ENCODE data around the gene STIP1.

STIP1 gene

DNA sequence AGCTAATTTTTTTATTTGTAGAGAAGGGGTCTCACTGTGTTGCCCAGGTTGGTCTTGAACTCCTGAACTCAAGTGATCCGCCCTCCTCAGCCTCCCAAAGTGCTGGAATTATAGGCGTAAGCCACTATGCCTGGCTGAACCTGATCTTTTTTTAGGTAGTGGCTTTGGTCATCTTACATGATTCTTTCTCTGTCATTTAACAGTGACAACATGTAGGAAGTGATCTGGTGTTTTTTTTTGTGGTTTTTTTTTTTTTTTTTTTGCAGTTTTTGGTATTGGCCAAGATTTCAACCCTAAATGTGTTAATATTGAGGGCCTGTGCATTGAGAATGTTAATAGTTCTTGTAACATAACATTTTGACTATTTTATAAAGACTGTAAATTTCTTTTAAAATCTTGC, 12.5 kb downstream of the STIP1 start:
- DNase-seq (ENCODE audit: low read depth), result no peak

DNA sequence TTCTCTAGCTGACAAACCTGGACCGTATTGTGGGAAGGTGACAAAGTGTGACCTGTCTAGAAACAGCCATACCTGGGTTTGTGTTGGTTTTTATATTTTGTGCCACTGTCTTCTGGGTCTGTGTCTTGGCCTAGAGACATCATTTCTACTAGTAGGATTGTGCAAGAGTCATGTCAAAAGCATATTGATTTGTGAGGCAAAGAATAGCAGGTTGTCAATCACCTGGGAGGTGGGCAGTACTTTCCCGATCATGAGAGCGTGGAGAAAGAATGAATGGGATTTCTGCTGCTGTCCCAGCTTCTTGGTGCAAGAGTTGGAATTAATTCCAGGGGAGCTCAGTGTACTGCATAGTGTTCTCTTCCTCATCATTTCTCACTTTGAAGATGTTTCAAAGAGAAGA, 15.6 kb downstream of the STIP1 start:
- no peak for DNase-seq (ENCODE audit: low read depth)

DNA sequence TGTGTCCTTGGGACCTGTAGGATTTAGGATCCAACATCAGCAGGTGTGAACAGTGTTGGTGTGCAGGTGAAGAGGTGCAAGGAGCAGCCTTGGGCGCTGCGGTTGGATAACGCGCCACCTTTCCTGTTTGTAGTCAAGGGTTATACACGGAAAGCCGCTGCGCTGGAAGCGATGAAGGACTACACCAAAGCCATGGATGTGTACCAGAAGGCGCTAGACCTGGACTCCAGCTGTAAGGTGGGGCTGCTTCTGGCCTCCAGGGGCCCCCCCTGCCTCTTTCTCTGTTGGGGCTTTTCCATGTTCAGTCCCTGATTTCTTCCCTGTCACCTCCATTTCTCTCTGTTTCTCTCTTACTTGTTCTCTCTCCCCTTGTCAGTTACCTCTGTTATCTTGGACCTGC, 17.0 kb downstream of the STIP1 start:
- no peak for DNase-seq (ENCODE audit: low read depth)

DNA sequence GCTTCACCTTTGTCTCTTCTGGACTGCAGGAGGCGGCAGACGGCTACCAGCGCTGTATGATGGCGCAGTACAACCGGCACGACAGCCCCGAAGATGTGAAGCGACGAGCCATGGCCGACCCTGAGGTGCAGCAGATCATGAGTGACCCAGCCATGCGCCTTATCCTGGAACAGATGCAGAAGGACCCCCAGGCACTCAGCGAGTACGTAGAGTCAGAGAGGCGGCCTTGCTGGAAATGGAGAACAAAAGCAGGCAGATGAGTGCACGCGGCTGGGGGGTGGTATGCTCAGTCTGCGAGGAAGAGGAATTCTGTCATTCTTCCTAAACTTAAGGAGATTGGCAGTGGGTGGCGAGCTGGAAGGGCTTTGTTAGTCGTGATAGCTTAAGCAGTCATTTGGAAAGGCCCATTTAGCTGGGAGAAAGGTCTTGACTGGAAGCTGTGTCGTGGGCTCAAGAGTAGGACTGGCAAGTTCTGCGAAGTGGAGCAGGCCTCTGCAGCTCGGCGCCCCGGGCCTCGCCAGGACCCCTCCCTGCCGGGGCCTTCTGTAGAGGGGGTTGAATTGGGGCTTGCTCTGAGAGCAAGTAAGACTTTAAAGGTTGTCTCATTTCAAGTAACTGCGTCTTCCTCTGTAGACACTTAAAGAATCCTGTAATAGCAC, 17.6 kb downstream of the STIP1 start:
- no peak for DNase-seq (ENCODE audit: low read depth)

DNA sequence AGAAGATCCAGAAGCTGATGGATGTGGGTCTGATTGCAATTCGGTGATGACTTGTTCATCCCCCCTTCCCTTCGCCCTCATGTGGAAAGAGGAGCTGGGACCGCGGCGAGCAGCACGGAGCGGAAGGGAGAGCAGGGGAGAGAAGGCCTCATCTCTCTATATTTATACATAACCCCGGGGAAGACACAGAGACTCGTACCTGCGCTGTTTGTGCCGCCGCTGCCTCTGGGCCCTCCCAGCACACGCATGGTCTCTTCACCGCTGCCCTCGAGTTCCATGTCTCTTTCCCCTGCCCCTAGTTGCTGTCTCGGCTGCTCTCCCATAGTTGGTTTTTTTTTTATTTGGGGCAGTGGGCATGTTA, 18.1 kb downstream of the STIP1 start:
- no peak for DNase-seq (ENCODE audit: low read depth)

DNA sequence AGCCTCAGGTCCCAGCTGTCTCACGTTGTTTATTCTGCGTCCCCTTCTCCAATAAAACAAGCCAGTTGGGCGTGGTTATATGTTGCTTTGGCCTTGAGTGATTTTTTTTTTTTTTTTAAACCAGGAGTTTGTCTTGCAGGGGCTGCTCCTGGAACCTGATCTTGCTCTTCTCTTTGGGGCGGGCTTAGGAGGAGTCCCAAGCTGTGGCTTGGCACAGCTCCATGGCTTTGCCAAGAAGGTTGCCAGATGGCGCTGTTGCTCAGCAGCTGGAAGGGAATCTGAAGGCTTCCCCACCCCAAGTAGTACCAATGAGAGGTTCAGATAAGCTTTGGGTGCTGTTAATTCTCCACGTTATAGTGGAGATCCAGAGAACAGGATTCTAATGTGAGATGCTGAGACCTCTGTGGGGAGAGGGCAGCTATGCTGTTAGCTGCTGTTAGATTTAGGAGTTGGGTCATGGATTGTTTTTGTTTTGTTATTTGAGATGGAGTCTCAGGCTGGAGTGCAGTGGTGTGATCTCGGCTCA, 18.6 kb downstream of the STIP1 start:
- DNase-seq (ENCODE audit: low read depth), result no peak

DNA sequence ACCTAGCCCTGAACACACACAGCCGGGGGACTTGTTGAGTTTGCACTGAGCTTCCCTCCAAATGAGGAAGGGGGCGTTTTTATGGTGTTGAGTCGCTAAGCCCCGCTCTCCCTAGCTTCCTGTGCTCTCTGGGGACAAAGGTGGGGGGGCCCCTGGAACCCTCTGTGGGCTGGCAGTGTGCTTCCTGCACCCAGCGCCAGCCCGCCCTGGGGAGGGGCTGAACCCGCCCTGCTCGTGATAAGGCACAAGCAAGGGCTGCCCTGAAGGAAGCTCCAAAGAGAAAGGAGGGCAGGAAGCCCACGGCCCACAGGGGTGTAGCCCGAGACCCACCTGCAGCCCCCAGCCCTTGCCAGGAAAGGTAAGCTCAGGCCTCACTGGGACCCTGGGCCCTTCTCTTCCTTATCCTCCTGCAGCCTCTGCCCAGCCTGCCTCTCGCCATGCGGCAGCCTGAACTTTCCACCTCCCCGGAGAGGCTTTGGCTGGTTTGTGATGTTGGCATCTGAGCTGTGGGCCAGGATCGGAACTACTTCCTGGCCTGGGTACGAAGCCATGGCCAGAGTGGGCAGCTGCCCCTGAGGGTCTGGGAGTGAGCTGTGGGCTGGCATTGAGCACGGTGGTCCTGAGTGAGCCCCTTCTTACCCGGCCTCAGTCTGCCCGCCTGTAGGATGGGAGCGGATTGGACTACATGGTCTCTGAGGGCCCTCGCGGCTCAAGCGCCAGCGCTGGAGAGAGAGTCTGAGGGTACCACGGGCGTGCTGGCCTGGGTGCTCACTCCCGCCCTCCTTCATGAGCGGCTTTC, 20.7 kb downstream of the STIP1 start, which contains the start of gene FERMT3:
FERMT3 (plus strand) TSS at position 265 of the 799 bp plus-strand sequence. CDS start 644 bp downstream, outside the sequence.
- no peak for DNase-seq (ENCODE audit: low read depth)

DNA sequence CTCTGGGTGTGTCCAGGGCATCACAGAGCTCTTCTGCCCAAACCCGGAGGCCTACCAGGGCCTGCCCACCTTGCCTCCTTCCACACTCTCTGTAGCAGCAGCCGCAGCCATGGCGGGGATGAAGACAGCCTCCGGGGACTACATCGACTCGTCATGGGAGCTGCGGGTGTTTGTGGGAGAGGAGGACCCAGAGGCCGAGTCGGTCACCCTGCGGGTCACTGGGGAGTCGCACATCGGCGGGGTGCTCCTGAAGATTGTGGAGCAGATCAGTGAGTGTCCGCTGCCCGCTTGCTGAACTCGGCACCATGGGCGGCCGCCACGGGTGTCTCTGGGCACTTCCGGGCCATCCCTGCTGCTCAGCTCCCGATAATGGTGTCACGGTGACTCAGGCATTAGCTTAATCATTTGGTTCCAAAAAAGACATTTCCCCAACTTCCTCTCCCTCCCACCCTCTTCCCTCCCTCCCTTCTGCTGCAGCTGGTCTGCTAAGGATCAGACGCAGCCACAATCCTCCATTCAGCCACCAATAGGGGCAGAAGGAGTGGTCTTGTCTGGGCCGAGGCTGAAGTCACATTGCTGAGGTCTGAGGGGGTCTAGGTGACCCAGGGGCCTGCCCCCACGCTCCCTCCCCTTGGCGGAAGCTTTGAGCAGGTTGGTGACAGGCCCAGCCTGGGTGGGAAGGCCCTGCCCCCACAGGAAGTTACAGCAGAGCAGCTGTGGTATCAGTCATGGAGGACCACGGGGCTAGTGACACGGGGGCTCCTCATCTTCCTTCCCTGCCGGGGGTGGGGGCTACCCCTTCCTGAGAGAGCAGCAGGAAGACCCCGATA, 21.5 kb downstream of the STIP1 start:
- peak; percentile 65 for DNase-seq (ENCODE audit: low read depth)

DNA sequence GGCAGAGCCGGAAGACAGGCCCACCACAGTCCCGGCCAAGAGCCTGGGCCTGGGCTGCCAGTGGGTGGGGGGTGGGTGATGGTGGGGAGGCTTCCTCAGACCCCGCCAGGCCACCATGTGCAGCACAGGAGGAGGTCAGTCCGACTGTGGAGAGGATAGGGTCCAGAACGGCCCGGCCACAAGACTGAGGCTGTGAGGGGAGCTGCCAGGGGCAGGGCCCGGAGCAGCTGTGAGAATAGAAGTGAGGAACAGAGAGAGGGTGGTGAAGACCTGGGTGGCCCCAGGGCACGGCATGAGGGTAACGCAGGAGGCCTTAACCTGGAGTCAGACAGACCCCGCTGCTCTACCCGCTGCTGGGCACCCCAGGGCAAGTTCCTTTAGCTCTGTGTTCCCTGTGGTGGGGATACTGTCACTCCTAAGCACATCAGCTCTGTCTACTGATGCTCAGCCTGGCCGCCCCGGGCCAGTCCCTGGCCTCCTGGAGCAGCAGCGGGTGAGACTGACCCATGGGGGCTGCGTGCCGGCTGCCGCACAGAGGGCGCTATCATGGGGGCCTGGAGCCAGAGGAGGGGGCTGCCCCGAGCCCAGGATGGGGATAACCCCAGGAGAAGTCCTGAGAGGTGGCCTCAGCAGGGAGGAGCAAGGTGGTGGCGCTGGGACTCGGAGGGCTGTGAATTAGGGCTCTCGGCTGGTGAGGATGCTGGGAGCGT, 22.3 kb downstream of the STIP1 start:
- DNase-seq (ENCODE audit: low read depth), result no peak

DNA sequence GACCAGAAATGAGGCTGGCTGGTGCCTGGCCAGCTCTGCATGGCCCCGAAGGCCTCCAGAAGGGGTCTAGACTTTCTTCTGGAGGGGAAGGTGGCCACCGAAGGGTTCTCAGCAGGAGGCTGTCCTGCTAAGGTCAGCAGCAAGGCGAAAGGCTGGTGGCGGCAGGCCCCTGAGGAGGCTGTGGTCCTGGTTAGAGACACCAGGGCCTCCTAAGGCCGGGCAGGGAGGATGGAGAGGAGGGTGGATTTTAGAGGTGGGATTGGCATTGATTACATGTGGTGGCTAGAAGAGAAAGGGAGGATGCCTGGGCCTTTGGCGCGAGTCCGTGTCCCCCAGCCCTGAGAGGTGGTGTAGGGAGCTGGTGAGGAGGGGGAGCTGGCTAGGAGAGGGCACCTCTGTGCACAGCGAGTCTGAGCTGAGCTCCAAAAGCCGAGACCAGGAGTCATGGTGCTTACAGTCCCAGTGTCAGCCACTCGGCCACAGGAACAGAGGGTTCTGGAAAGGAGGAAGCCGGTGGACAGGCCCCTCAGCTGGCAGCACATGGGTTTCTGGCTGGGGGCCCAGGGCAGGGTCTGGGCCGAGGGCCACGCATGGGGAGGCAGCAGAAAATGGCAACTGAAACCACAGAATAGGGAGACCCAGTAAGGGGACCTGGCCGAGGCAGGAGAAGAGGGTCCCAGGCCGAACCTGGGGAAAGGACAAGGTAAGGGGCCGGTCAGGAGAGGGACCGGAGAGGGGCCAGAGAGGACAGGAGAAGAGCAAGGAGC, 23.0 kb downstream of the STIP1 start:
- no peak for DNase-seq (ENCODE audit: low read depth)

DNA sequence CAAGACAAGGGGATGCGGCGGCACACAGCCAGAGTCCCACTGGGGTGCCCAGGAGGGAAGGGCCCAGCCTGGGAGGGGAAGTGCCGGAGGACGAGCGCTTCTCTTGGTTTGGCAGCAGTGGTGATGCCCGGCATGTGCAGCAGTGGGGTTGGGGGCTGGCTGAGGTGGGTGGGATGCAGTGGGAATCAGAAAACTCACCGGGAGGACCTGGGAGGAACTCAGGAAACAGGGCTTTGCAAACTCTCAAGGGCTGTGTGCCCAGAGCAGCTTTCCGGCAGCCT, 23.5 kb downstream of the STIP1 start:
- DNase-seq (ENCODE audit: low read depth), result no peak

DNA sequence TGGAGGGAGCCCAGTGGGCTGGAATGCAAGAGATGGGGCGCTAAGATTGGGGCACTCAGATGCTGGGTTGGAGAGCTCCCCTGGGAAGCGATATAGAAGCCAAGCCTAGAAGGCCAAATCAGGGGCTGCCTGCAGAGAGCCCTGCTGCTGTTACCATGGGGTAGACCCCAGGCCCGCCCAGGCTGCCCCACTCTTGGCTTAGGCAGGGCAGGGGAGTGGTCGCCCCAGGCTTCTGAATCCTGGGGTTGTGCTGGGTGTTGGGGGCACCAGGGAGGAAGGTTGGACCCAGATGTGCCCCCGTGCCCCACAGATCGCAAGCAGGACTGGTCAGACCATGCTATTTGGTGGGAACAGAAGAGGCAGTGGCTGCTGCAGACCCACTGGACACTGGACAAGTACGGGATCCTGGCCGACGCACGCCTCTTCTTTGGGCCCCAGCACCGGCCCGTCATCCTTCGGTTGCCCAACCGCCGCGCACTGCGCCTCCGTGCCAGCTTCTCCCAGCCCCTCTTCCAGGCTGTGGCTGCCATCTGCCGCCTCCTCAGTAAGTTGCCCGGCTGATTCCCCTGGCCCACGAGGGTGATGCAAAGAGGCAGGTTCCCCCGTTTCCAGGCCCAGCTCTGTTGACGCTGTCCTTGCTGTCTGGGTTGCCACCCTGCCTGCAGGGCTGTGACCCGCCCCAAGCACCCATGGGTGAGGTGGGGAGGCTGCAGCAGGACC, 24.5 kb downstream of the STIP1 start:
- DNase-seq (ENCODE audit: low read depth), result no peak

DNA sequence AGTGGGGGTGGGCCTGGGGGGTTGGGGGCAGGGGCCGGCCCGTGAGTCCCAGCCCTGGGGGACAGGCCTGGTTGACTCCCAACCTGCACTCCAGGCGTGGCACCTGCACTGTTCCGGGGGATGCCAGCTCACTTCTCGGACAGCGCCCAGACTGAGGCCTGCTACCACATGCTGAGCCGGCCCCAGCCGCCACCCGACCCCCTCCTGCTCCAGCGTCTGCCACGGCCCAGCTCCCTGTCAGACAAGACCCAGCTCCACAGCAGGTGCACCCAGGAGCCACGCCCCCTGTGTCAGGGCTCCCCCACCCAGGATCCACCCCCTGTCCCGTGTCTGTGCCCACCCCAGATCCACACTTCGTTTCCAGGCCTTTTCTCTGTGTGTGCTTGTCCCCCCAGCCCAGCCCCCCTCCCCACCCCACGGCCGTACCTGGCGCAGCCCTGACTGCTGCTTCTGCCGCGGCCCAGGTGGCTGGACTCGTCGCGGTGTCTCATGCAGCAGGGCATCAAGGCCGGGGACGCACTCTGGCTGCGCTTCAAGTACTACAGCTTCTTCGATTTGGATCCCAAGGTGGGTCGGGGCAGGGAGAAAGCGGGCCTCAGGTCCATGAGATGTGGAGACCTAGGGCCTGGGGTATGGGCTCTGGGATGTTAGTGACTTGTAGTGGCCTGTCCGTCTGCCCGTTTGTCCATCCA, 25.4 kb downstream of the STIP1 start:
- DNase-seq (ENCODE audit: low read depth), result no peak

DNA sequence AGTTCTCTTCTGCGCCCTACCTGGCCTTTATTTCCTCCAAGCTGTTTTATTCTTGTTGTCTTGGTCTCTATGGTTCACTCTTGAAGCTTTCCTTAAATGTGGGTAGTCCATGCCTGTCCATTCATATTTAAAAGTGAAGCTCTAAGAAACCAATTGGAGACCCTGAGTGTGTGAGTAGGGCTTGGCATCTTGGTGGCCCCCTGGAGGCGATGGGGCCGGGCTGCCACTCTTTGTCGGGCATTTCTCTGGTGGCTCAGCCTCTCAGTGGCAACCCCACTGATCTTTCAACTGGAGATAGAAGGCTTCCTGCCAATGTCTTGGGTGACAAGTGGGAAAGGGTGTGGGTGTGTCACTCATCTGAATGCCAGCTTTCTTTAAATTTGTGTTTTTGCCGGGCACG, 30.9 kb downstream of the STIP1 start:
- DNase-seq (ENCODE audit: low read depth), result no peak

DNA sequence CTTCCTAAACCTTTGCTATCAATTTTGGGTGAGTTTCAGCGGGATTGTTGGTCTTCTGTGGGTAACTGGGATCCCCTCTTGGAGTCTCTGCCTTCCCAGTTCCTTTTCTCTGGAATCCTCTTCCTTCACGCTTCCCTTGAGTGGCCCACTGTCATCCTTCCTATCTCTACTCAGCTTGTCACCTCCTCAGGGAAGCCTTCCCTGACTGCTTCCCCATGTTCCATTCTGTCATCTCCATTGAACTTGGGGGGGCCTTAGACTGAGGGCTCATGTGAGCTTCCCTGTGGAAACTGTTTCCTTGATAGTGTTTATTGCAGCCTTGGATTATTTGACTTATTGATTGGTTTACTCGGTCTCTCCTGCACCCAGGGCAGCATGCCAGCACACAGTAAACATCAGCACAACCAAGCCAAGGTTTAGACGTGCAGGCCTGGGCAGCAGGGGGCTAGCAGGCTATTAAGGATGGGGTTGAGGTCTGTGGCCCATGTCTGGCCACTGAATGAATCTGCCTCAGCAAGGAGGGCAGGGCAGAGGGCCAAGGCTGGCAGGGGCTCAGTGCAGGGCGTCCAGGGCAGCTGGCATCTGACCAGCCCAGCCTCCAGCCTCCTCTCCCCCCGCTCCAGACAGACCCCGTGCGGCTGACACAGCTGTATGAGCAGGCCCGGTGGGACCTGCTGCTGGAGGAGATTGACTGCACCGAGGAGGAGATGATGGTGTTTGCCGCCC, 32.8 kb downstream of the STIP1 start:
- DNase-seq (ENCODE audit: low read depth), result no peak

DNA sequence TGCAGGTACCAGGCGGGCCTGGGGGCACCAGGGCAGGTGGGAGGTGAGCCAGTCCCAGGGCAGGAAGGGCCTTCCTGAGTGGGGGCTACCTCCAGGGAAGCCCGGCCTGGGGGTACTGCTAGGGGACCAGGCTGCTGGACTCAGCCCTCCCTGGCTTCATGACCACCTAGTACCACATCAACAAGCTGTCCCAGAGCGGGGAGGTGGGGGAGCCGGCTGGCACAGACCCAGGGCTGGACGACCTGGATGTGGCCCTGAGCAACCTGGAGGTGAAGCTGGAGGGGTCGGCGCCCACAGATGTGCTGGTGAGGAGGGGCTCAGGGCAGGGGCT, 33.3 kb downstream of the STIP1 start:
- no peak for DNase-seq (ENCODE audit: low read depth)

DNA sequence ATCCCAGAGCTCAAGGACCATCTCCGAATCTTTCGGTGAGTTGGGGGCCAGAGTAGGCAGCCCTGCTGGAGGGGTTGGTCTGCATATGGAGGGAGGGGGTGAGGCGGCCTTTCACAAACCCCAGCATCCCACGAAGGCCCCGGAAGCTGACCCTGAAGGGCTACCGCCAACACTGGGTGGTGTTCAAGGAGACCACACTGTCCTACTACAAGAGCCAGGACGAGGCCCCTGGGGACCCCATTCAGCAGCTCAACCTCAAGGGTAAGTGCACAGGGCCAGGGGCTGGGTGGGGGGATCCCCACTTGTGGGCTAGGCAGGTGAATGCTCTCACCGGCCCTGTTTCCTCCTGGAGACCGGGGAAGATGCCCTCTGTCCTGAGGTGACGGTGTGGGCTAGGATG, 33.8 kb downstream of the STIP1 start:
- no peak for DNase-seq (ENCODE audit: low read depth)

DNA sequence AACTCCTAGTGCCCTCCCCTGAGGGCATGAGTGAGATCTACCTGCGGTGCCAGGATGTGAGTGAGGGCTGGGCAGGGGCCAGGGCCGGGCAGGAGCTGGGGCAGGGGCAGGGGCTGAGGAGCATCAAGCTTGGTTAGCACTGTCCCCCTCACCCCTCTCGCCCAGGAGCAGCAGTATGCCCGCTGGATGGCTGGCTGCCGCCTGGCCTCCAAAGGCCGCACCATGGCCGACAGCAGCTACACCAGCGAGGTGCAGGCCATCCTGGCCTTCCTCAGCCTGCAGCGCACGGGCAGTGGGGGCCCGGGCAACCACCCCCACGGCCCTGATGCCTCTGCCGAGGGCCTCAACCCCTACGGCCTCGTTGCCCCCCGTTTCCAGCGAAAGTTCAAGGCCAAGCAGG, 34.3 kb downstream of the STIP1 start:
- DNase-seq (ENCODE audit: low read depth), result no peak

DNA sequence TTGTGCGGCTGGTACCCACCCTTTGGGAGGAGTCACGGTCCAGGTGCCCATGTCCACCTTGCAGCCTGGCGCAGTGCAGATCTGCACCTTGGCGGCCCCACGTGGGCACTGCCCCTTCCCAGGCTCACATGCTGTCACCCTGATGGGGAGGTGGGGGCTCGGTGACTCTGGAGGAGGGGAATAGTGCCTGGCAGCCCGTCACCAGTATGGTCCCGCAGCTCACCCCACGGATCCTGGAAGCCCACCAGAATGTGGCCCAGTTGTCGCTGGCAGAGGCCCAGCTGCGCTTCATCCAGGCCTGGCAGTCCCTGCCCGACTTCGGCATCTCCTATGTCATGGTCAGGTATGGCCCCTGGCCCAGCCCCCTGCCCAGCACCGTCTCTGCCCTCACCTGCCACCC, 34.8 kb downstream of the STIP1 start:
- DNase-seq (ENCODE audit: low read depth), result no peak

DNA sequence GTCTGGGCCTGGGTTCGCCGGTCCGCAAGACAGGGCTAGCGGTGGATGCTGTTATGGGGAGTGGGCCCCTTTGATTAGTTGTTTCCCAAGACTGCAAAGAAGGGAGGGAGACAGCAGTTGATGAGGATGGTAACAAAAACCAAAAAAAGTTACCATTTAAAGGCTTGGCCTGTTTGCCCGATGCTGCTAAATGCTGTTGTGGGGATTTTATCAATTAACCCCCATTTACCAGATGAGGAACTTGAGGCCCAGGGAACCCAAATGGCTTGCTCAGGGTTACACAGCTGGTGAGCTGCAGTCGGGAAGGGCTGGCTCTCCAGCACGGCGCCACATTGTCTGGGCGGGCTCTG, 36.7 kb downstream of the STIP1 start:
- no peak for DNase-seq (ENCODE audit: low read depth)

Data from GM04503 (cell line).